Gastroesophageal sphincter (tissue), 3 donors: ENCODE results near the gene CCDC60.

Source experiments
- CTCF ChIP-seq, 4 experiments: fragments of 200-600 bp in 2 of 4; fragments of 450-650 bp in 2 of 4; sonication (generic) in 1 of 4; IDR thresholded peaks; one replicate each; pipeline ENCODE4 v1.5.1; 2017 to 2019; ENCODE audit warnings: antibody characterized with exemption in 4 of 4, mild to moderate bottlenecking in 2 of 4, moderate library complexity in 2 of 4
- EP300 ChIP-seq: sonication (generic); formaldehyde crosslinking; IDR thresholded peaks from one replicate; pipeline ENCODE4 v1.6.1; 2017; ENCODE audit warnings: antibody characterized with exemption, mild to moderate bottlenecking
- POLR2A ChIP-seq, 2 donors: fragments of 450-650 bp; IDR thresholded peaks; one replicate each; pipeline ENCODE4 v1.6.1; 2017; ENCODE audit warnings: antibody characterized with exemption in 2 of 2, mild to moderate bottlenecking in 2 of 2, moderate library complexity in 1 of 2
- POLR2AphosphoS5 ChIP-seq: sonication (generic); formaldehyde crosslinking; IDR thresholded peaks from one replicate; pipeline ENCODE4 v1.6.1; 2017; ENCODE audit warnings: antibody characterized with exemption

GRCh38 chr12:119340578-119340977 lies 6.0 kb downstream of the CCDC60 start:
- no peak for TF ChIP-seq CTCF (IDR thresholded peaks at IDR 0.05)
- no peak for TF ChIP-seq EP300
- TF ChIP-seq POLR2A (IDR thresholded peaks at IDR 0.05) = no peak
- TF ChIP-seq POLR2AphosphoS5 = no peak
